CD4-positive, alpha-beta T cell treated with Interleukin-2 at 100 ng/mL for 4 hours (primary cell): ENCODE data around the gene KAT5.
"Not testable (repeated sequence)": the region's sequence is repeated elsewhere in the genome, so short reads cannot be mapped to it uniquely, and the experiment has no call there.

Experiments
- DNase-seq: peaks from one replicate; pipeline ENCODE4 v3.0.0-alpha.2; 2020; ENCODE audit warnings: low spot score

Gene KAT5

GRCh38 chr11:65709661-65710060 is 2.4 kb upstream of the KAT5 start:
- DNase-seq, result no peak

GRCh38 chr11:65710421-65710820 is 1.6 kb upstream of the KAT5 start:
- no peak for DNase-seq

GRCh38 chr11:65712633-65713076 is 603 bp downstream of the KAT5 start:
- no peak for DNase-seq

- no peak for DNase-seq
Observed at GRCh38 chr11:65713212-65713969, 1.3 kb downstream of the KAT5 start.

- no peak for DNase-seq
Observed at GRCh38 chr11:65714433-65714832, 2.4 kb downstream of the KAT5 start.

- DNase-seq, result no peak
Observed at GRCh38 chr11:65716302-65716701, 4.2 kb downstream of the KAT5 start.

- DNase-seq, result no peak
Observed at GRCh38 chr11:65716774-65717405, 4.8 kb downstream of the KAT5 start.

- DNase-seq, result no peak
Observed at GRCh38 chr11:65717906-65718305, 5.9 kb downstream of the KAT5 start.

- no peak for DNase-seq
Observed at GRCh38 chr11:65718531-65718930, 6.5 kb downstream of the KAT5 start.

- DNase-seq, result no peak
Observed at GRCh38 chr11:65718964-65719492, 7.0 kb downstream of the KAT5 start.

GRCh38 chr11:65719871-65720210 is 7.8 kb downstream of the KAT5 start:
- DNase-seq, result no peak

- peak; percentile 69 for DNase-seq
Observed at GRCh38 chr11:65720211-65720934, 8.3 kb downstream of the KAT5 start, which contains the start of gene RNASEH2C. Gene RNASEH2C (minus strand): TSS chr11:65720798. CDS start chr11:65720758, 40 bp downstream.

GRCh38 chr11:65722261-65722660 is 10.2 kb downstream of the KAT5 start:
- DNase-seq, result no peak

GRCh38 chr11:65726660-65727059 is 14.6 kb downstream of the KAT5 start:
- DNase-seq, result no peak

- DNase-seq, result no peak
Observed at GRCh38 chr11:65727865-65728264, 15.8 kb downstream of the KAT5 start.

GRCh38 chr11:65730461-65730860 is 18.4 kb downstream of the KAT5 start:
- no peak for DNase-seq

- not testable (repeated sequence) for DNase-seq
Observed at GRCh38 chr11:65735111-65735510, 23.1 kb downstream of the KAT5 start.

GRCh38 chr11:65736810-65737209 is 24.8 kb downstream of the KAT5 start:
- DNase-seq, result no peak

- no peak for DNase-seq
Observed at GRCh38 chr11:65739022-65739421, 27.0 kb downstream of the KAT5 start.

- DNase-seq, result no peak
Observed at GRCh38 chr11:65741185-65741584, 29.1 kb downstream of the KAT5 start.

- DNase-seq, result no peak
Observed at GRCh38 chr11:65742353-65742752, 30.3 kb downstream of the KAT5 start.

GRCh38 chr11:65743681-65744025 is 31.6 kb downstream of the KAT5 start:
- no peak for DNase-seq
